Measurements from ENCODE around the gene KRIT1.

KRIT1 gene

GRCh38 chr7:92150450-92151017 is 95.2 kb downstream of the KRIT1 start:
- no peak for DNase-seq (ENCODE audit: low spot score)

- DNase-seq (ENCODE audit: low spot score) = no peak
These were observed 95.9 kb downstream of the KRIT1 start for GRCh38 chr7:92149736-92150239.
